DND-41 (cell line): Measurements from ENCODE around the gene RABL2A.
"Not testable (repeated sequence)": the region's sequence is repeated elsewhere in the genome, so short reads cannot be mapped to it uniquely, and the experiment has no call there.

Source experiments
- EZH2 ChIP-seq: IDR thresholded peaks from 3 replicates; pipeline ENCODE4 v1.6.1; 2012; ENCODE audit warnings: borderline replicate concordance, low read depth, mild to moderate bottlenecking, moderate library complexity, low read length, inconsistent platforms; ENCODE audit not compliant: severe bottlenecking
- TF ChIP-seq, protein P1 (sequence below): IDR thresholded peaks from 2 replicates; pipeline ENCODE4 v1.5.1; 2012; ENCODE audit warnings: borderline replicate concordance, low read length, moderate library complexity, mild to moderate bottlenecking; ENCODE audit not compliant: poor library complexity, severe bottlenecking; ENCODE audit errors: extremely low read depth

DNA sequence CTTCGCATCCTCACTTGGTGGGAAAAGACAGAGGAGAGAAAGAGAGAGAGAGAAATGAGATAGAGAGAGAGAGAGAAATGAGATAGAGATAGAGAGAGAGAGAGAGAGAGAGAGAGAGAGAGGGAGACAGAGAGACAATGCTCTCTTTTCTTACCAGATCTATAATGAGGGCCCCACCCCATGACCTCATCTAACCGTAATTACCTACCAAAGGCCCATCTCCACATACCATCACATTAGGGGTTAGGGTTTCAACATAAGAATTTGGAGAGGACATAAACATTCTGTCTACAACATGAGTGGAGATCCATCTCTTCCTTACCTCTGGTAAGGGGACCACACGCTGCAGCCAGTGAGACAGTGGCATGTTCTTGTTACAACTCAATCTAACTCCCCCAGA, 44.6 kb upstream of the RABL2A start:
- TF ChIP-seq, protein P1, sequence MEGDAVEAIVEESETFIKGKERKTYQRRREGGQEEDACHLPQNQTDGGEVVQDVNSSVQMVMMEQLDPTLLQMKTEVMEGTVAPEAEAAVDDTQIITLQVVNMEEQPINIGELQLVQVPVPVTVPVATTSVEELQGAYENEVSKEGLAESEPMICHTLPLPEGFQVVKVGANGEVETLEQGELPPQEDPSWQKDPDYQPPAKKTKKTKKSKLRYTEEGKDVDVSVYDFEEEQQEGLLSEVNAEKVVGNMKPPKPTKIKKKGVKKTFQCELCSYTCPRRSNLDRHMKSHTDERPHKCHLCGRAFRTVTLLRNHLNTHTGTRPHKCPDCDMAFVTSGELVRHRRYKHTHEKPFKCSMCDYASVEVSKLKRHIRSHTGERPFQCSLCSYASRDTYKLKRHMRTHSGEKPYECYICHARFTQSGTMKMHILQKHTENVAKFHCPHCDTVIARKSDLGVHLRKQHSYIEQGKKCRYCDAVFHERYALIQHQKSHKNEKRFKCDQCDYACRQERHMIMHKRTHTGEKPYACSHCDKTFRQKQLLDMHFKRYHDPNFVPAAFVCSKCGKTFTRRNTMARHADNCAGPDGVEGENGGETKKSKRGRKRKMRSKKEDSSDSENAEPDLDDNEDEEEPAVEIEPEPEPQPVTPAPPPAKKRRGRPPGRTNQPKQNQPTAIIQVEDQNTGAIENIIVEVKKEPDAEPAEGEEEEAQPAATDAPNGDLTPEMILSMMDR, result not testable (repeated sequence)
- not testable (repeated sequence) for TF ChIP-seq EZH2
